Activated CD4-positive, alpha-beta T cell treated with anti-CD3 and anti-CD28 coated beads for 1 hour (primary cell): ENCODE results near the gene IGDCC3.
"Not testable (repeated sequence)": the region's sequence is repeated elsewhere in the genome, so short reads cannot be mapped to it uniquely, and the experiment has no call there.

Experiments used
- DNase-seq: peaks from one replicate; pipeline ENCODE4 v3.0.0-alpha.2; 2020

Gene IGDCC3

DNA sequence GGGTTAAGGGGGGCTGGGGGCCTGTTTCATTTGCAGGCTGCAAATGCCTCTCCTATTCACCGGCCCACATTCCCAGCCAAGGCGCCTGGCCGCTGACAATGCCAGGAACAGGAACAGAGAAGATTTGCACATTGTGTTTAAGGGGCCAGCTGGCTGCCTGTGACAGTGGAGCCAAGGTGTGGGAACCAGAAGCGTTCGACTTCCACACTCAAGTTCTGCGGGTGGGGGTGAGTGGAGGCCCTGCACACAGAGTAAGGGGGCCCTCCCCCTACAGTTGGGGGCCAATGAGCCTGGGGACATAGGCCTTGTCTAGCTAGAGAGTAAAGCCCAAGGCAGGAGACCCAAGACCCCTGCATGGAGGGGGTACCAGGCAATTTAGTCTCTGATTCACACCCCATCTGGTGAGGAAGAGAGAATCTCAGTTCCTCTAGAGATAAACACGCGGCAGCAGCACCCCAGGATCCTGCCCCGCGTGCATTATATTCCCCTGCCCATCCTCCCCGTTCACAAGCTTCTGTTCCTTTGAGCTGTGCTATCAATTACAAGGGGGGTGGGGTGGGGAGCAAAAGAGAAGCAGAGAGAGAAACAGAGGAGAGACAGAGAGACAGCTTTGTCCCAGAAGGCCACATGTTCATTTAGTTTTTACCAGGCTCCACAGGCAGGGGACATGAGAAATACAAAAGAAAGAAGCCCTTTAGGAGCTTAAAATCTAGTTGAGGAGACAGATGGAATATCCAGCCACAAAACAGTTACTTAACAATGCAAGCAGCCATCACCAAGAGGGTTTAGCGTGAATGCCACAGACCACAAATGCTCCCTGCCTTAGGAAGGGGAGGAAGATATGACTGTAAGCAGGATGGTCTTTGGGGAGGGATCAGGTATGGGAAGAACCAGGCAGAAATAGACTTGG, 9.2 kb downstream of the IGDCC3 start:
- DNase-seq, result no peak

- no peak for DNase-seq
These were observed 11.5 kb downstream of the IGDCC3 start for GRCh38 chr15:65366122-65366892.

DNA sequence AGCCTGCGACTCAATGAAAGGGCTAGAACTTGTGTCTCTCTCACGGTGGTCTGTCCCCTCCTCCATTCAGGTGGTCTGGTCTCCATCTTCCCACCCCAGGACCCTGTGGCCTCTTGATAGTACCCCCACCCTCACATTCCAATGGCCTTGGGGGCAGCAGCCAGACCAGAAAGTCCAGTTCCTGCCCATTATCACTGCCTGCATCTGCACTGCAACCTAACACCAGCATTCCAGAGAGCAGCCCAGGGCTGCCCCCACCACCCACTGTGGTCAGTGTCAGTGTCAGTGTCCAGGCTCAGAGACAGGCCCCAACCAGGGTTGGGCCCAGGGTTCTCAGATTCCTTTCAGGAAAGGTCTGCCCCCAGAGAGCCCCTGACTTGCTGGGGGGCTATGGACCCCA, 12.6 kb downstream of the IGDCC3 start:
- no peak for DNase-seq

GRCh38 chr15:65363766-65364165, 14.0 kb downstream of the IGDCC3 start:
- no peak for DNase-seq

- DNase-seq, result no peak
These were observed 14.5 kb downstream of the IGDCC3 start for GRCh38 chr15:65363306-65363705.

GRCh38 chr15:65362491-65362890, 15.3 kb downstream of the IGDCC3 start:
- DNase-seq, result no peak

GRCh38 chr15:65361708-65362459, 15.9 kb downstream of the IGDCC3 start:
- DNase-seq, result no peak

GRCh38 chr15:65360506-65360905, 17.3 kb downstream of the IGDCC3 start:
- no peak for DNase-seq

DNA sequence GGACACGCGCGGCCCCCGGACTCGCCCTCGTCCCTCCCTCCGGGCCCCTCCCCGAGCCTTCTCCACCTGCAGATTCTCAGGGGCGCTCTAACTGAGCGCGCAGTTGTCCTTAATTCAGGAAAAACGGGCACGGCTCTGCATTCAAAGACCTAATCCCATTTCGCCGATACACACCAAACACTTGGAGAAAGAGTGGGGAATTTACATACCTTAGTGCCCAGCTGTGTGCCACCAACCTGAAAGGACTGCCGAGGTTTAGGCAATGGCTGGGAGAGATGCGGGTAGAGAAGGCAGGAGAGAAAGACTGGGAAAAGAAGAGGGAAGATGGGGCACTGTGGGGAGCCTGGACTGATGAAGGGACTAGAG, 21.8 kb downstream of the IGDCC3 start:
- DNase-seq, result no peak

DNA sequence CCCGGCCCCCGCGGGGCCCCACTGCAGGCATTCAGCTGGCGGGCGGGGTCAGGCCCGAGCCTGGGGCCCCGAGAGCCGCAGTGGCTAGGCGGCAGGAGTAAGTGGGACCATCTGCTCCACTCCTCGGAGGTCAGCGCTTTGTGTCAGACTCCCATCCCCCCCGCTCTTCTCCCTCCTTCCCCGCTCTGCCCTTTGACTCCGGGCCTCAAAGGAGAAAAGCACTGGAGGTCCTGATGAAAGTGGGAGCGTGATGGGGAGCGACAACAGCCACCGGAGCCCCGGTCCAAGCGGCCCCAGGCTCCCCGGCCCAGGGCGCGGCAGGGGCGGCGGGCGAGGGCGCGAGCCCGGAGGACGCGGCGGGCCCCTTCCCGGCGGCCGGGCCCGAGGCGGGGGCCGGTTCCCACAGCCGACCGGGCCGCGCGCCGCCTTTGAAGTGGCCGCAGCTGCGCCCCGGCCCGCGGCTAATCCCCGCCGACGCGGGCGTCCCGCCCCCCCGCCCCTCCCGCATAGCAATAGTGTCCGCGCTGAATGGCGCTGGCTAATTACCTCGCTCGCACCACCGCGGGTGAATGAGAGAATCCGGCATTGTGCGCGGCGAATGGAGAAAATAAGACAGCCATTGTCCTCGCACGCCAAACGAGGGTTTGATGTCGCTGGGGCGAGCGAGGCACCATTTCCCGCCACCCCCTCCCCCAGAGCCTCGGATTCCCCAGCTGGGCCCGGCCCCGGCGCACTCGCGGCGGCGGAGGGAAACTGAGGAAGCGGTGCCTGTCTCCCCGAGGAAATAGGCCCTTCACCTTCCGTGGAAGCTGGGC, 22.4 kb downstream of the IGDCC3 start:
- no peak for DNase-seq

DNA sequence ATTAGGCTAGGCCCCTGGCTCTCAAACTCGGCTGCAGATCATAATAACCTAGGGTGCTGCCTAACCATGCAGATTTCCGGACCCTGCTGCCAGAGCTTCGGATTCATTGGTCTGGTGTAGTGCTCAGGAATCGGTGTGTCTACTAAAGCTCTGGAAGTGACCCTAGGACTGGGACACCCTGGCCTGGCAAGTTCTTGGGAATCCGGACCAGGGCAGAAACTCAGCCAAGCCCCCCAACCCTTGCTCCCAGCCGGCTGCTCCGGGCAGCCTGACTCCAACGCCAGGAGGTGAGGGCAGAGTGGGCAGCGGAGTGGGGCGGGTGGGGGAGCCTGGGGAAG, 23.0 kb downstream of the IGDCC3 start:
- no peak for DNase-seq

DNA sequence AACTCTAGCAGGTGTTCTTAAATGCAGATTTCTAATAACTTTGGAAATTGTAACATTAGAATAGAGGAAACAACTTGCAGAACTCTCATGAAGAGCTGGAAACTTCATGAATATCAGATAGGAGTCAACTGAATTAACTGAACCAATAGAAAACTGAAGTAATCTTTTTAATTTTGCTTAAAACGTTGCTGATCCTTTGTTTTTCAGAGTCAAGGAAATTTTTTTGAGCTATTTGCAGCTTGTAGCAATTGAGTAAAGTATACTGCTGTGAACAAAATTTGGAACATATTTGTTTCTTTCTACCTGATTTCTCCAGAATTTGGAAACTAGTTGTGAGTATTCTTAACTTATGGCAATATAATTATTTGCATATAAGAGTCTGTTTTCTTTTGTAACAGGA, 25.8 kb downstream of the IGDCC3 start:
- DNase-seq, result not testable (repeated sequence)

DNA sequence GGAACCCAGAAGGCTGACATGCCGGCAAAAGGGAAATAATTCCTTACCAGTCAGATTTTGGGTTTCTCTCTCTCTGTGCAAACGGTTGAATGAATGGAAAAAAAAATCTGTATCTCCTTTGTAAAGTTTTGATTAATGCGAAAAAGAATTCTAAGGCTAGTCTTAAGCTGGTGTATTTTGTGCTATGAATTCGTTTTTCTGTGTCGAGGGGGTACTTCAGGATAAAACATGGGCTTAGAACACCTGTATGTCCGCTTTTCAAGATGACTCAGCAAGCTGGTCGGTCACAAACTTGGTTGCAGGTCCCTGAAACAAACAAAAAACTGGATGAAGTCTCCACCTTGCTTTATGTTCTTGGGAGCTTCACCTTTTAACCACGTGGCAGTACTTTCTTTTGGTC, 28.5 kb downstream of the IGDCC3 start:
- no peak for DNase-seq

DNA sequence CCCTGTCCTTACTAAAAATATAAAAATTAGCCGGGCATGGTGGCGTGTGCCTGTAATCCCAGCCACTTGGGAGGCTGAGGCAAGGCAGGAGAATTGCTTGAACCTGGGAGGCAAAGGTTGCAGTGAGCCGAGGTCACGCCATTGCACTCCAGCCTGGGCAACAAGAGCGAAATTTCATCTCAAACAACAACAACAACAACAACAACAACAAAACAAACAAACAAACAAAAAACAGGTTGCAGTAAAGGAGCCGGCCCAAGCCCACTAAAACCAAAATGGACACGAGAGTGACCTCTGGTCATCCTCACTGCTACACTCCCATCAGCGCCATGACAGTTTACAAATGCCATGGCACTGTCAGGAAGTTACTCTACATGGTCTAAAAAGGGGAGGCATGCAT, 30.0 kb downstream of the IGDCC3 start:
- DNase-seq, result not testable (repeated sequence)

- DNase-seq, result no peak
These were observed 30.8 kb downstream of the IGDCC3 start for GRCh38 chr15:65346856-65347598.

- DNase-seq, result no peak
These were observed 32.9 kb downstream of the IGDCC3 start for GRCh38 chr15:65344914-65345275.

DNA sequence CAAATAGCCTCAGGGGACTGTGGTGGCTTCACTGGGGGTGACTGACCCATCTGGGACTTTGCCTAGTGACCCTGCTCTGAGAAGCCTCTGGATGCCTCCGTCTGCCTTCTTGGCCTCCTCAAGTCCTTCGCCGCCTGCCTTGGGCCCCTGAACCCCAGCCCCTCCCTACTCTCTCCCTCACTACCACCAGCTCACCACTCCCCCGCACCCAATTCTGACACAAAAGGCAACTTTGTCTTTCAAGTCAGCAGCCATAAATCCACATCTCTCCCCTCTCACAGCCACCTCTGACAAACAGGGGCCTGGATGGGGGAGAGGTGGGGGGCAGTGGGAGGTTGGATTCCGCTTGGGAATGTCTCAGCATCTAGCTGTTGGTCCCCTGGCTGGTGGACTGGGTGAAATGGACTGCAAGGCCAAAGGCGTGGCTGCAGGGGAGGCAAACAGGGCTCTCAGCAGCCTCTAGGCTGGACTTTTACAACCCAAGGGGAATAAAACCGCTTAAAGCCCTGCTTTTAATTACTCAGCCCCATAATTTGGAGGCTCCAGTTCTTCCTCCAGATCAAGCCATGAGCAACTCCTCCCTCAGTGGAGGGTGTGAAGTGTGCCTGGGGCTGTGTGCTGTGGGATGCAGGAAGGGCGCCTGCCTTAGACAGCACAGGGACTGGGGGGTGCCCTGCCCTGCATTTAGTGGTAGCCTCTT, 33.4 kb downstream of the IGDCC3 start:
- no peak for DNase-seq

DNA sequence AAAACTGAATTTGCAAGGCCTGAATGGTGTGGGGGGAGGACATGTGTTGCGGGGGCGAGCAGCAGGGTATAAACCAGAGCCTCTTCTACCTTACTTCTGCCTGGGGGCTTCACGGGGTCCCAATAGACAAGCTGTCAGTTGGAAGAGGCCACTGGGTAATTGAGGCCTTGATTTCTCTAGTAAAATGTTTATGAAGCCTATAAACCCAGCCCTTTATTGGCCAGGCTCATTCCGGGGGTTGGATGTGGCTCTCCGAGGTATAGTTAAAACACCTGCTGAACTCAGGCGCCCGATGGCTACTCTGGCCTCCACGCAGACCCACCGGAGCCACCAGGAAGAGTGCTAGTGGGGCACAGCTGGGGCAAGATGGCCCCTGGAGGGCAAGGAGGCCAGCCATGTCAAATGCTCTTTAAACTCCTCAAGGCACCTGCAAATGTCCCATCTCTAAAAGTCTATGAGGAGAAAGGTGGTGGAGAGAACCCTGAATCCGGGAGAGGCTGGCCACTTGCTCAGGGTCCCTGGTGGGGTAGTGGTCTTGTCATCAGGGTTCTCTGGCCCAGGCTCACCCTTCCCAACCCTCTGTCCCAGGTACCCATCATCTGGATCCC, 34.3 kb downstream of the IGDCC3 start:
- DNase-seq, result no peak

DNA sequence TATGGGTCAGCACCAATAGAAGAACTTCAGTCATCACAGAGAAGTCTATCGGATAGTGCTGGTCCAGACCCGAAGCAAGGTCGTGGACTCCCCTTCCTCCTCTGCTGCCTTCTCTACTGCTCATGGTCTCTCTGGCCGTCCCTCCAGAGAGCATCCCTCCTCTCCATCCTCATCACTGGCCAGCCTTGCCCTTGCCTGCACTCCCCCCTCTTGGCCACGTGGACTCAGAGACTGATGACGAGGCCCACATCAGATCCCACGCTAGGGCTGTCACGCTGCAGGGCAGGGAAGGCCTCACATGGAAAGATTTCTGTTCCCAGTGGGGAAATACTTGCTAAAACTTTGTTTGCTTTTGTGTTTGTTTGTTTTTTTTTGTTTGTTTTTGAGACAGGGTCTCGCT, 35.3 kb downstream of the IGDCC3 start:
- DNase-seq, result no peak

DNA sequence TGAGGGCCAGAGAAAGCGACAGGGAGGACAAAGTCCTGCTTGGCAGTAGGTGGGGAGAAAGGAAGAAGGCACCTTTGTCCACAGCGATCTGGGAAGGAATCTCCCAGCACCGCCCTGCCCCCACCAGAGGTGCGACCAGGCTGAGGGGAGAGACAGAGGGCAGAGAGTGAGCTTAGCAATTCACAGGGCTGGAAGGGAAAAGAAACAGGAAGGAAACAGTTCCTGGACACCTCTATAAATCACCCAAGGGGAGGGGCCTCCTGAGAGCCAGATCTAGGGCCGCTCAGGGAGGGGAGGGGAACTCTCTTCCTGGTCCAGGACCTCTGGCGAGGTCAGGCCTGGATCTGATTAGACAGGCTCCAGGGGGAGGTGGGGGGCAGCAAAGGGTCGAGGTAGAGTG, 37.9 kb downstream of the IGDCC3 start:
- DNase-seq, result no peak

DNA sequence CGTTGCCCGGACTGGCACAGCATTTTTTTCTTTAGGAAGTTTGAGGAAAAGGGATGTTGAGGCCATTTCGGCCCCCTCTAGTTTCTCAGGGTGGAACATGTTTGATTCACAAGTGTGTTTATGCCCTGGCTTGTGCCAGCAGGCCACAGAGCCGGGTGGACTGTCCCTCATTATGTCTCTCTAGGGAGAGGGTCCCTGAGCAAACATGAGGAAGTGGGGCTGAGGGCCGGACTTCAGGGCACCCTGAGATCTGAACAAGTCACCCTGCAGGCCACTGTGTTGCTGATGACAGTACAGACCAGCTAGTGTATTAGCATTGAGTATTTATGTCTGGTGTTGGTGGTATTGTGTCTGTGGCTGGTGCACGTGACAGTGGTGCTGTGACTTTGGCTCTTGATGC, 38.4 kb downstream of the IGDCC3 start:
- no peak for DNase-seq
